GM21381 (cell line): ENCODE data around the gene SGPL1.

Experiments
- ATAC-seq: cut with Tn5 transposase; IDR thresholded peaks from one replicate; pipeline ENCODE4 v1.9.1; 2021; ENCODE audit warnings: mild to moderate bottlenecking, moderate library complexity; ENCODE audit not compliant: unreplicated experiment

The SGPL1 gene

DNA sequence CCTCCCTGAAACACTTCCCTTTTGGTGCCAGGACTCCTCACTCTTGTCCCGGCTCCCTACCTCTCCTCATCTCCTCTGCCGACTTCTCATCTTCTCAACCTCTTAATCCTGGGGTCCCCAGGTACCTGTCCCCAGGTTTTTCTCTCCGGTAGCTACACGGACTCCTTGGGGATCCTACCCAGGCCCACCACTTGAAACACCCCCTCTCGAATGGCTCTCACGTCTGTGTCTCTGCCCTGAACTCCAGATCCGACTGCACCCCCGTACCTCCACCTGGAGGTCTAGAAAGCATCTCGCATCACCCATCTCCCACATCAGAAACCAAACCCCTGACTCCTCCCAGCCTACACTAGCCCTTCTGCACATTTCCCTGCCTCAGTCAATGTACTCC, 35.4 kb upstream of the SGPL1 start:
- no peak for ATAC-seq

DNA sequence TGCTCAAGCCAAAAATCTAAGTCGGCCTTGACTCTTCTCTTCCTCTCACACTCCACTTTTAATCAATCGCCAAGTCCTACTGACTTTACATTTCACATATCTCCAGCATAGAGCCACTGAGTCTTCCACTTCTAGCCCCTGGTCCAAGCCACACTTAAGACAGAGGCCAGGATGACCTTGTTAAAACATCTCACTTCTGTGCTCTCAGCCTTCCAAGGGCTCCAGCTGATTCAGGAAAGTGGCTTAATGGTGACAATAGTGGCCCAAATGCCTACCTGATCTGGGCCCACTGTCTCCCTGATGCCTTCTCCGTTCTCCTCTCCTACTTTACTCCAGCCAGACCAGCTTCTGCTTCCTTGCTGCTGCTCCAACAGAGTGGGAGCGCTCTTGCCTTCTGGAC, 35.0 kb upstream of the SGPL1 start:
- no peak for ATAC-seq

DNA sequence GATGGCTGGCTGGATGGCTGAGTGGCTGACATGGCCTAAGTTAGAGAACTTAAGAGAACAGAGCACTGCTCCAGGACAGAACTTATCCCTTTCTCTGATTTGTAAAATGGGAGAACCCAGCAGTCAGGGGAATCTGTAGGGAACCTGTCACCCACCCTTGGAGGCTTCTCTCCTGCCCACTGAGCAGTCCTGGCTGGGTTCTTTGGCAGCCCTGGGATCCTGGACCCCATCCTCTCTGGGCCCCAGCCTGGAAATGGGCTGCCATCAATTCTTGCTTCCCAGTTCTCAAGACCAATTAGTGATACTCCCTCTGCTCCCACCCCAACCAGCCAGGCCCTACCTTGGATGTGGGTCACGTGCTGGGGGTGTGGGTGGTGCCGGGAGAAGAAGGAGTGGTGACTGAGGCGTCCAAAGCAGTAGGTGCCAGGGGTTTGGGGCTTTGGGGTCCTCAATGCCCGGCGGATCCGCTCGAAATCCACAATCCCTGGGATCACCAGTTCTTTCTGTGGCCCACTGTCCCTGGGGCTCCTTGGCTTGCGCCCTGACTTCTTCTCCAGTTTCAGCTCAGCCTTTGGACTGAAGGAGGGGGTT, 34.2 kb upstream of the SGPL1 start:
- ATAC-seq: no peak

DNA sequence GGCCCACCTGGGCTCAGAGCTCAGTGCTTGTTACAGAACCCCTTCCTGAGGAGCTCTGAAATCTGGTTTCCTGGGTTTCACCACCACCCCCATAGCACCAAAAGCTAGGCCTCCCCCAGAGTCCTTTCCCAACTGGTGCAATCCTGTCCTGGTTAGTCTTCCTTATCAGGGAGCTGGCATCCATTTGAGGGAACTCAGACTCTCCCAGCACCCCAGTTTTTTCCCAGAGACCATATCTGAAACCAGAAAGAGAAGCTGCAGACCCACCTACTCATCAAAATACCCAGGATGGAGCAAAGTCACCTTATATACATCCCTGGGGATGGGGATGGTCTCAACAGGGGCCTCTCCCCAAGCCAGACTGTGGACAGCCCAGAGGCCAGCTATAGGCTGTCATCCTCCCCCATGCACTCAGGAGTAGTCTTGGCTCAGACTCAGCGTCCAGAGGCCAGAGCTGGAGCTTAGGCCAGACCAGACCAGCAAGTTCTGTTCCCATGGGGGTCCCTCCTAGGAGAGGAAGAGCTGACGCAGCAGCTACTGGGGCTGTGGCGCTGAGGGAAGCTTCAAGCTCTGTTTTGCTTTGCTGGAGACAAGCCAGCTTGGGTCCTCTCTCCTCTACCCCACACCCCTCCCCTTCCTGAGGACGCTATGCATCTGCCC, 33.5 kb upstream of the SGPL1 start:
- ATAC-seq: no peak

DNA sequence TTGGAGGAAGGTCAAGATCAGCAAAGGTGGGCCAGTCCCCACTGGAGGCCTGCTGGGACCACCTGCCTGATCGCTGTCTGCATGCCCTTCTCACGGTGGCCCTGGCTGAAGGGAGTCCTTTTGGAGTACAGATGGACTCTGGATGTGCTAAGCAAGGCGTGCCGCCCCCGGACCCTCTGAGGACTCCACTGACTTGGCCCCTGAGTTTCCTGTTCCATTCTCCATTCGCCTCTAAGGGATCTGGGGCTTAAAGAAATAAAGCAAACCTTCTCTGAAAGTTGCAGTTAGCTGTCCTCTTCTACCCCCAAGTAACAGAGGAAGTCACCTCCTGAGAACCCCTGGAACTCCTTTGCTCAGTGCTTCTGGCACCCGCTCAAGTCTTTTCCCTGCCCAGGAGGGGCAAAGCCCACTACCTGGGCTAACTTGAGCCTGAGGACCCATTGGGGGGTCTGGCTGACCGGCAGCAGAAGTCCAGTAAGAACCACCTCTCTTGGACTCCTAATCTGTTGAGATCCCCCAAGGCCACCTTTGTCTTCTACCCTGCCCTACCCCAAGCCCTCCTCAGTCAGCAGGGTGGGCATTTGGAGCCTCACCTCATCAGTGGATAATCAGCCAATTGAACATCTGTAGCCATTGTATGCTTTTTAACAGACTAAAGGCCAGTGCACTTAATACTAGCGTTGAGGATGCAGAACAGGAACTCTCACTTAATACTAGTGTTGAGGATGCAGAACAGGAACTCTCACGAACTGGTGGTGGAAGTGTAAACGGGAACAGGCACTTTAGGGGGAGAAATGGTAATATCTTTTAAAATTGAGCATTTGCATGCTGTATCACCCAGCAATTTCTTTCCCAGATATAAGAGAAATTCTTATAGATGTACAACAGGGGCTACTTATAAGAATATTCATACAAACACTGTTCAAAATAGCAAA, 32.7 kb upstream of the SGPL1 start:
- ATAC-seq: no peak

DNA sequence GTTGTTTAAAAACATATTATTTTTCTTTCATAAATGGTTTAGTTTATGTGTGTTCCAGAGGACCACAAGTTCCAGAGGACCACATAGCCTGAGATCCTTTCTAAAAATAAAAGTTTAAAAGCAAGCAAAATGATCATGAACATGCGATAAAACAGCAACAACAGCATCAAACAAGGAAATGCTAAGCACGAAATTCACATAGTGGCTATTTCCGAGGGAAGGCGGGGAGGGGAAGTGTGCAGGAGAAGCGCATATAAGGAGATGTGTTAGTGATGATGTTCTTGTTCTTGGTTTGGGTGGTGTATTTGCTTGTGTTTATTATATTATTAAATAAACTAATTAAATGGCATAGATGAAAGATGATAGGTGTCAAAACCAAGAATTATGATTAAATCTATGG, 31.7 kb upstream of the SGPL1 start:
- no peak for ATAC-seq

DNA sequence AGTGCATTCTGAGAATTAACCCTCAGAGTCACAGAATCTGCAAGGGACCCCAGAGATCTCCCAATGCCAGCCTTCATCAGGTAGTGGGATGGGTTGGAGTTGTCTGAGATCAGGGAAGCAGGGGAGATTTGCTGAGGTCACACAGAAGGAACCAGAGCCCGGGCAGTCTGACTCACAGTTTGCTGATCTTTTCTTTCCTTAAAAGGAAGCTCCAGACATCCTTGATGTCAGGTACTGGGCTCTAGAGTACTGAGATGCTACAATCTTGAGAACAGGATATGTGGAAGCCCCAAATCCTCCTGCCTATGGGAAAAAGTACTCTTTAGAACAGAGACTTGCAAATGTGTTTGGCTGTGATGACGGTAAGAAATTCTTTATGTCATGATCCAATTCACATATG, 31.3 kb upstream of the SGPL1 start:
- ATAC-seq: no peak

DNA sequence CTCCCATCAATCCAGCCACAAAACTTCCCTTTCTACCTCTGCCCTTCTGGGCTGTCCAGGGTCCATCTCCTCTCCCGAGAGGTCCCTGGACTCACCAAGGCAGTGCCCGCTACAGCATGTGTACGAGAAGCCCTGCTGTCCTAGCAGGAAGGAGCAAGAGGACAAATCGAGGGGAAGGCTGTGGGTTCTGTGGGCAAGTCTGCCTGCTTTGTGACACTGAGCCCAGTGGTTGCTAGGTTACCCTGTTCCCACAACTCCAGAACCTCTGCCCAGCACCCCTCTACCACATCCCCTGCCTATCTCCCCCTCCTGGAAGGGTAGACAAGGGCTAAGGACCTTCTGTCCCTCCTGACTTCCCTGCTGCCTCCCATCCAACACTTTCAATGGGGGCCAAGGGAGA, 30.6 kb upstream of the SGPL1 start, which contains the start of gene TBATA:
Gene TBATA, minus strand, starts transcription at position 188 of the 400 bp plus-strand sequence. CDS start 1,998 bp downstream, outside the sequence.
- ATAC-seq: no peak

DNA sequence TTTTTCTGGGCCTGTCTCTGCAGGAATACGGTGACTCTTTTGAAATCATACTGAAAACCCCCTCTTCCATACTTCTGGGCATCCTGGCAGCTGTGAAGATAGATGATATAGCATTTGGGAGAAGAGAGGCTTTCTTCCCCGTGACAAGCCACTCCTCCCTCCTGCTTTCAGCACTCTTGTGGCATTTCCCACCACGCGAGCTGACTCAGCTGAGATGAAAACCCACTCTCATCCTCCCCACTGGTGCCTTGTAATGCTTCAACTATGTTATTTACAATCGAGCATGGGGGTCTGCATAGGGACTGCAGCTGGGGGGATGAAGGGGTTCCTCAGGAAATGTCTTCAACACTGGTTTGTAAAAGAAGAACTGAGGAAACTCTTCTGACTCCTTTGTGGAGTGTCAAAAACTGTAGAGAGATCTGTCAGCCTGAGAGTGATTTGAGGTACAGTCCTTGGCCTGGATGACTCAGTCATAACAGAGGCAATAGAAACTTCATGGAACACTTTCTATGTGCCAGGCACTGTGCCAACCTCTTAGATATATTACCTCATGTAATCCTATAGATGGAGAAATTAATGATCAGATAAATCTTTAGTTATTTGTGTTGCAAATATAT, 28.8 kb upstream of the SGPL1 start:
- no peak for ATAC-seq

DNA sequence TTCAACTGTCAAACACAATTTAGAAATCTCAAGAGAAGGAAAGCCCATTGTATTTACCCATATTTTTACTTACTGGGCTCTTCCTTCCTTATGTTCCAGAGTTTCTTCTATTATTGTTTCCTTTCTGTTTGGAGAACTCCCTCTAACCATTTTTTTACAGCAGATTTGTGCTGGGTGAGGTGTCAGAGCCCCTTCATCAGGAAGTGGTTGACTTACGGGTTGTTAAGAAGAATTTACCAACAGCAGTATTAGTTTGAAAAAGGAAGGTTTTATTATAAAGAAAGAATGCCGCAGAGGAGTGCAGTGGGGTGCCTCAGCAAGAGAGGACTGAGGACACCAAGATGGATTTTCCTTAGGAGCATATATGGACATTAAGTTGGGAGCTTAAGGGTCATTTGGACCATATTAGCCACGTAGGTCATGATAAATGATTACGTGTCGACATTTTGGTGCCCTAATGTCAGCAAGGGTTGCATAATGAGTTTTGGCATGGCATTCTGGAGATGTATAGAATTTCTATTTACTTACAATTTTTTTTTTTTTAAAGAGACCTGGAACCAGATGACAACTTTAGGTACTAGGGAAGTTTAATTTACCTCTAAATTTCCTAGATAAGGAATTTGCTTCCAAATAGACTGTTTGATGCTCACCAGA, 24.2 kb upstream of the SGPL1 start:
- no peak for ATAC-seq

DNA sequence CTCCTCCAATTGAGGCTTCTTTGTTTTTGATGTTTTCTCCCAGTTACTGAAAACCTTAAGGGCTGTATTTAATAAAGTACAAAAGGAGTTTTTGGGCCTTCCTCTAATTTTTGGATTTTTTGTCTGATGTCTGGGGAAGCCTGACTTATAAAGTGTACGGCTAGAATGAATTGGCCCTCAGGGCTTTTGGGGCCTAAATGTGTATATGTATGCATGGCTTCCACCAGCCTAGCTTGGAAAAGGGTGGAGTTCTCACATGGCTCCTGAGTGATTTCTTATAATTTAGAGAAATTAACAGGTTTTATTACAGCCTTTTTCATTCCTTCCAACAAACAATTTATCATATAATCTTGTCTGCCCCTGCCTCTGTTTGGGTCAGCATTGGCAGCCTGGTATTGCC, 20.1 kb upstream of the SGPL1 start:
- ATAC-seq: no peak

DNA sequence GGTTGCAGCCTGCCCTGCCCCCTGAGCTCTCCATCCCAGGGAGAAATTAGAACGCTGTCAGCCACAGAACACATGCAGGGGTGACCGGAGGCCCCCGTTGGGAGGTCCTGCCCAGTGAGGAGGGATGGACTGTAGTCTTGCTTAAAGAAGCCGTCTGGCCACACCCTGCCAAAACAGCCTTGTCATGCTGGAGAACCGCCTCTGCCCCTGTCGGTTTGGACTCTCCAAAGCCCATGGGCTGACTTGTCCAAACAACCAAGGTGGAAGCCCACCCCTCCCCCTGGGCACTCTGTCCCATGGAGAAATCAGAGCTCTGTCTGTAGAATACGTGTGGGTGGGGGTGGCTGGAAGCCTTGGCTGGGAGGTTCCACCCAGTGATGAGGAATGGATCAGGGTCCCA, 17.9 kb upstream of the SGPL1 start:
- no peak for ATAC-seq

DNA sequence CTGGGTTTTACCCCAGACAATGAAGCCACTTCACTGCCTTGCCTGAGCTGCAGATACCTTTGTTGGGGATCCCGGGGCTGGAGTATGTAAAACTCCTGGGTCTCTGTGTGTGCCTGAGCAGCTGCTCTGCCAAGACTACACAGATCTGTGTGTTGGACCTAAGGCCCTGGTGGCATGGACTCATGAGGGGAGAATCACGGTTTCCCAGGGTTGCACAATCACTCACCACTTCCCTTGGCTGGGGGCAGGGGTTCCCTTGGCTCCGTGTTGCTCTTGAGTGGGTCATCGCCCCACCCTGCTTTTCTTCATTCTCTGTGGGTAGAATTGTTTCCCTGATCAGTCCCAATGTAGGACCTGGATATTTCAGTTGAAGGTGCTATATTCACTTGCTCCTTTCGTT, 16.6 kb upstream of the SGPL1 start:
- ATAC-seq: no peak

DNA sequence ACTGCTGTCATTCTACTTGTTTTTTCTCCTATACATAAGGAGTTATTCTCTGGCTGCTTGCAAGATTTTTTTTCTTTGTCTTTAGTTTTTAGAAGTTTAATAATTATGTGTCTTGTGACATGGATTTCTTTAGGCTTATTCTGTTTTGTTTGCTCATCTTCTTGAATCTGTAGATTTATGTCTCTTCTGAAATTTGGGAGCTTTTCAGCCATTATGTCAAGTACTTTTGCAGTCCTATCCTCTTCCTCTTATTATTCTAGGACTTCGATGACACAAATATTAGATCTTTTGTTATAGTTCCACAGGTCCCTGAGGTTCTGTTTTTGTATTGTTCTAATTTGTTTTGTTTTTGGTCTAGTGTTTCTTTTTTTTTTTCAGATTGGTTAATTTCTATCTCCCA, 13.9 kb upstream of the SGPL1 start:
- ATAC-seq: no peak

DNA sequence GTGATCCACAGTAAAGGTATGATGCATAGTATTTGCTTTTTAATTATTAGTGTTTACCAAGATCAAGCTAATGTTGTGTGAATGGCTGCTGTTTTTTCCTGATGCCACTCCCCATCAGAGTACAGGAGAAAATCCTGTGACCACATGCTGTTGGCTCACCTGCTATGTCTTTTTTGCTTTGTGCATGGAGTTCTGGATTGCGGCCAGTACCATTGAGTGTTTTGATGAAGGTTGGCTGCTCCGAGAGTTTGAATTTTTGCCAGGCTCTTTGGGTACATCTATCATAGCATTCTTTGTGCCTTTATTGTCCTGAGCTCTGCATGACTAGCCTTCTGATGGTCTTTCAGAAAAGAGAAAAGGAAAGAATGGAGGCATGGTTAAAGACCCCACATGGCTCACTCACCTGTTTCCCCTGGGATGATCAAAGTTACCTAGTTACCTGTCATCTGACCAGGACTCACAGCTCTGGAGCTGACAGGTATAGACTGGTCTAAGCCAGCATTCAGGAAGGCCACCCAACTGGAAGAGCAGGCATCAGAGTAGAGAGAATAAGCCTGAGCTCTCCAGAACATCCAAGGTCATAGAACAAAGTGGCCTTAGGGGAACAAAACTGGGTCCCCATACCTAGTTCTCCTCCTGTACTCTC, 11.8 kb upstream of the SGPL1 start:
- ATAC-seq: no peak

DNA sequence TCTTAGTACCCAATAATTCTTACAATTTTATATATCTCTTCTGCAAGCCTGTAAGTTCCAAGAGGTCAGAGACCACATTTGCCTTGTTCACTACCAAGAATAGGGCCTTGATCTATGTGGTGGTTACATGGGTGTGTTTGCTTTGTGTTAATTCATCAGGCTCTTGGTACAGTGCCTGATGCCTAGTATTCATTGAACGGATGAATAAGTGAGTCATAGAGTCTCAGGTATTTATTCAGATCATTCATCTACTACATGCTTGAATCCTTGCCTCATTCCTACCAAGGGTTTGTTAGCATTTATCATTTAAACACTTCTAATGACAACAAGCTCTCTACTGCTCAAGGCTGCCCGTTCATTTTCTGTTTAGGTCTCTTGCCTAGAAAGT, 11.3 kb upstream of the SGPL1 start:
- ATAC-seq: no peak

DNA sequence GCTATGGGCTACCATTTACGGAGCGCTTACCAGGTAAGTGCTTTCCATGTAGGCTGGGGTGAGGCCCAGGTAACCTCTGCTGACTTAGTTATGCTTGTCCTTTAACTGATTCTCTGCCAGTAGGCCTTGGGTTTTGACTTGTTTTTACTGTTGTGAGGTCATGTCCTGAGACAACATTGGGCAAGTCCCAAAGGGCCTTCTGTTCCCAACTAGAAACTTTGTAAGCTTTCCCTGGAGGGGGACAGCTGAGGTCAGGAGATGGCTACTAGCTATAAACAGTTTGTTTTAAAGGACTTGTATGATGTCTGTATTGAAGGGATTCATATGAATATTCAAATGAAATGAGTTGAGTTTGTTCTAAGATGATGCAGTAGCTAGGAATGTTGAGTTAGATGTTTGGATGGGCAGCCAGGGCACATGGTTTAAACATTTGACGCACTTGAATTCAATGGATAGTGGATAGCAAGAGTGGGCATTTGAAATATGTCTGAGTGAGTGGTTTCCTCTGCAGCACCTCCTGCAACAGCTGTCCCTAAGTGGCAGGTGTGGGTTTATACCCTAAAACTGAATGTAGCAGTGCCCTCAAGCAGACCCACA, 10.0 kb upstream of the SGPL1 start:
- ATAC-seq: no peak

DNA sequence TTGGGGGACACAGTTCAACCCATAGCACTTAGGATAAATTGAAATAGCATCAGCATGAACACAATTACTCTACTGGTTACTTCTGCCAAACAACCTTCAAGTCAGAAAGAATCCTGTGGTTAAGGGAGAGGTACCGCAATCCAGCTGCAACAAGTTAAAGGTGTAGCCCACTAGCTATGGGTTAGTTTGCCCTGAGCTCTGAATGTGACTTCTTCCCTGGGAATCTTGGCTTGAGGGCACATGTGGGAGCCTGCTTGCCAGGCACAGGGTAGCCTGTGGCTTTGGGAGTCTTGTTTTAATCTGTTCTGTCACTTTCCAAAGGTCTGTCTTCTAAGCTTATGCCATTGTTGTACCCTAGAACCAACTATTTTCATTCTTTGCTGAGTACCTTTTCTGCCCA, 8.9 kb upstream of the SGPL1 start:
- ATAC-seq: no peak

DNA sequence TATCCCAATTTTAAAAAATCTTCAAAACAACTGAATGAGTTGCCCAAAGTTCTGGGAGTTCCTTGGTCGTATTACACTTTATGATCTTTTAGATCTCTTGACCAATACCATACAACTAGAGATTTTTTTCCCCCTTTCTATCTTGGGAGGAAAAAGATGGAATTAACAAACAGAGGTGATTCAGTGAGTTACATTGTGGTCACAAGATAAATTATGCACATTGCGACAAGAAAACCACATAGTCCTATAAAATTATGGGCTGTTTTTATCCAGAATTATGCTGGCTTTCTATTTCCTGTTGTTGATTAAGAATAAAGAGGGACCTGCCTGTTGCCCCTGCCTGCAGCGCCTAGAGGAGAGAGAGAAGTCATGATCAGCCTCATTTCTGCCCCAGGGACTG, 8.2 kb upstream of the SGPL1 start:
- no peak for ATAC-seq

DNA sequence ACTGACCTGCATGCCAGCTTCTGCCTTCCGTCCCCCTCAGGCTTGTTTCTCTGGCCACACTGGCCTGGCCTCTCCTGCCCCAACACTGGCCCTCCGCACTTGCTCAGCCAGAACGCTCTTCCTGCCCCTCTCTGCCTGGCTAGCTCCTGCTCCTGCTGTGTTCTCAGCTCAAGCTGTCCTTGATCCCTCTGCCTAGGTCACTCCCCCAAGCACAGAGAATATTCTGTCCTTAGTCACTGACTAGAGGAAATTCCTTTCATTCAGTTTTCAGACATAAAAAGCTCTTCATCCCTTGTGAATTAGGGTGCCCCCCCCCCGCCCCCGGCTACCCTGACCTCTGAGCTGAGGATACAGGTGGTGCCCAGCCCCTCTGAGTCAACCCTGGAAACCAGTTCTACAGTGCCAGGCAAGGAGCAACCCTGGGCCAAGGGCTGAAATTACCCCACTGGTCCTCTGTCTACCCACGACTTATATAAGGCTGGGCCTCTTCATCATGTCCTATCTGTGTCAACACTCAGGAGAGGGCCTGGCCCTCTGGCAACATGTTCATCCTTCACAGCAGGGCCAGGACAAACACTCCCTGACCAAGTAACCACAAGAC, 6.6 kb upstream of the SGPL1 start:
- ATAC-seq: no peak
